Mesenchymal stem cell (in vitro differentiated cells and primary cell): Measurements from ENCODE around the gene TRNT1.

Experiments
- DNase-seq: peaks from one replicate; pipeline ENCODE4 v3.0.0-alpha.2; 2013
- H2AFZ ChIP-seq: one replicate; pipeline ENCODE4 v1.6.1; 2013; ENCODE audit warnings: low read depth, mild to moderate bottlenecking, control low read depth, inconsistent platforms, low read length, moderate library complexity
- H2AK5ac ChIP-seq: 2 replicates; pipeline ENCODE4 v1.6.1; 2013; ENCODE audit warnings: low read length, moderate library complexity, mild to moderate bottlenecking, inconsistent platforms; ENCODE audit not compliant: severe bottlenecking
- H2BK120ac ChIP-seq: one replicate; pipeline ENCODE4 v1.6.1; 2013; ENCODE audit warnings: low read depth, mild to moderate bottlenecking, inconsistent platforms, low read length, moderate library complexity
- H2BK12ac ChIP-seq, 2 experiments: one replicate each; pipeline ENCODE4 v1.6.1; 2013; ENCODE audit warnings: inconsistent platforms in 2 of 2, low read length in 2 of 2, mild to moderate bottlenecking in 2 of 2, moderate library complexity in 2 of 2, control low read depth in 1 of 2
- H2BK15ac ChIP-seq: one replicate; pipeline ENCODE4 v1.6.1; 2013; ENCODE audit warnings: mild to moderate bottlenecking, low read depth, inconsistent platforms; ENCODE audit not compliant: poor library complexity, severe bottlenecking
- H2BK5ac ChIP-seq: 2 replicates; pipeline ENCODE4 v1.6.1; 2013; ENCODE audit warnings: low read depth, mild to moderate bottlenecking, low read length, control low read depth, inconsistent platforms; ENCODE audit not compliant: poor library complexity, severe bottlenecking
- H3K14ac ChIP-seq, 2 experiments: one replicate each; pipeline ENCODE4 v1.6.1; 2013; ENCODE audit warnings: inconsistent platforms in 2 of 2, low read length in 2 of 2, control low read depth in 1 of 2, mild to moderate bottlenecking in 1 of 2, moderate library complexity in 1 of 2
- H3K18ac ChIP-seq, 2 experiments: one replicate each; pipeline ENCODE4 v1.6.1; 2013; ENCODE audit warnings: inconsistent platforms in 2 of 2, low read length in 2 of 2, control low read depth in 1 of 2, low read depth in 1 of 2, mild to moderate bottlenecking in 1 of 2
- H3K23ac ChIP-seq, 2 experiments: one replicate each; pipeline ENCODE4 v1.6.1; 2013; ENCODE audit warnings: inconsistent platforms in 2 of 2, low read length in 2 of 2, mild to moderate bottlenecking in 2 of 2, moderate library complexity in 2 of 2, control low read depth in 1 of 2
- H3K27ac ChIP-seq: 2 replicates; pipeline ENCODE4 v1.5.1; 2013; ENCODE audit warnings: mild to moderate bottlenecking, moderate library complexity, low read length, control low read depth, inconsistent platforms; ENCODE audit not compliant: poor library complexity, severe bottlenecking
- H3K27me3 ChIP-seq, 2 experiments: 2 replicates each; pipeline versions ENCODE4 v1.6.1 to v1.7.0; 2013; ENCODE audit warnings: low read length in 2 of 2, mild to moderate bottlenecking in 2 of 2, moderate library complexity in 2 of 2, control low read depth in 1 of 2, inconsistent platforms in 1 of 2; ENCODE audit not compliant: control insufficient read depth in 1 of 2, insufficient read depth in 1 of 2
- H3K36me3 ChIP-seq, 2 experiments: 2 replicates each; pipeline versions ENCODE4 v1.6.1 to v1.7.0; 2013; ENCODE audit warnings: low read length in 2 of 2, control low read depth in 1 of 2, inconsistent platforms in 1 of 2, low read depth in 1 of 2, mild to moderate bottlenecking in 1 of 2; ENCODE audit not compliant: insufficient read depth in 2 of 2, control insufficient read depth in 1 of 2
- H3K4ac ChIP-seq, 2 experiments: one replicate each; pipeline ENCODE4 v1.6.1; 2013; ENCODE audit warnings: inconsistent platforms in 2 of 2, low read length in 2 of 2, mild to moderate bottlenecking in 2 of 2, moderate library complexity in 2 of 2, control low read depth in 1 of 2, low read depth in 1 of 2
- H3K4me1 ChIP-seq: 2 replicates; pipeline ENCODE4 v1.6.1; 2013; ENCODE audit warnings: low read depth, low read length, control low read depth; ENCODE audit not compliant: control insufficient read depth, insufficient read depth
- H3K4me2 ChIP-seq: 2 replicates; pipeline ENCODE4 v1.6.1; 2013; ENCODE audit warnings: low read length, mild to moderate bottlenecking, inconsistent platforms; ENCODE audit not compliant: poor library complexity, severe bottlenecking
- H3K4me3 ChIP-seq, 2 experiments: 2 replicates each; pipeline versions ENCODE4 v1.5.1 to v1.7.0; 2013; ENCODE audit warnings: low read length in 2 of 2, mild to moderate bottlenecking in 2 of 2, control low read depth in 1 of 2, low read depth in 1 of 2; ENCODE audit not compliant: insufficient read depth in 1 of 2
- H3K79me1 ChIP-seq: replicated peaks from 2 replicates; pipeline ENCODE4 v1.6.1; 2013; ENCODE audit warnings: mild to moderate bottlenecking, control low read depth, low read length, inconsistent platforms; ENCODE audit not compliant: poor library complexity, severe bottlenecking
- H3K9ac ChIP-seq: 2 replicates; pipeline ENCODE4 v1.7.0; 2013; ENCODE audit warnings: mild to moderate bottlenecking, low read length, moderate library complexity
- H3K9me3 ChIP-seq: 2 replicates; pipeline ENCODE4 v1.7.0; 2013; ENCODE audit warnings: mild to moderate bottlenecking, low read length; ENCODE audit not compliant: control insufficient read depth
- H4K8ac ChIP-seq: one replicate; pipeline ENCODE4 v1.6.1; 2013; ENCODE audit warnings: inconsistent platforms, mild to moderate bottlenecking, low read length, moderate library complexity
- H4K91ac ChIP-seq: one replicate; pipeline ENCODE4 v1.6.1; 2013; ENCODE audit warnings: mild to moderate bottlenecking, low read length, inconsistent platforms
- WGBS: methylation state at CpG from one replicate; pipeline ENCODE4 v1.1.7; 2013; ENCODE audit warnings: mixed read lengths; 5-methylcytosine and 5-hydroxymethylcytosine counted together

The TRNT1 gene

GRCh38 chr3:3149560-3149959 is 22.8 kb downstream of the TRNT1 start:
- Histone ChIP-seq H3K23ac (no peak overlapping the region), H3K27me3 (no peaks in the 10 kb centered on the region), H4K8ac (no peak overlapping the region), H3K14ac (no peak overlapping the region), H4K91ac (no peak overlapping the region), H3K9ac (peak overlapping the region; percentile 3), H3K9me3 (no peaks in the 10 kb centered on the region), H3K27ac (no peak overlapping the region), H2BK5ac (no peak overlapping the region), H3K4ac (no peak overlapping the region), H3K79me1 (peaks cover 1% of the 10 kb centered on the region), H2BK120ac (no peak overlapping the region), H2BK15ac (no peak overlapping the region), H3K18ac (no peak overlapping the region), H3K4me3 (no peak overlapping the region), H3K4me1 (no peaks in the 10 kb centered on the region), H2AFZ (no peak overlapping the region), H2AK5ac (no peak overlapping the region), H3K4me2 (no peak overlapping the region), H2BK12ac (no peak overlapping the region), H3K36me3 (peaks cover 8 to 98% of the 10 kb centered on the region in 2 experiments)
- no peak for DNase-seq
- WGBS: no CpG with 5 or more reads among the region's 1 CpG

- Histone ChIP-seq H3K23ac (no peak overlapping the region), H3K14ac (no peak overlapping the region), H3K36me3 (peaks cover 7 to 99% of the 10 kb centered on the region in 2 experiments), H3K9ac (no peak overlapping the region), H3K4me2 (no peak overlapping the region), H3K4me3 (no peak overlapping the region), H2BK12ac (no peak overlapping the region), H3K18ac (no peak overlapping the region), H4K91ac (no peak overlapping the region), H2BK15ac (no peak overlapping the region), H3K9me3 (no peaks in the 10 kb centered on the region), H3K27me3 (no peaks in the 10 kb centered on the region), H2AK5ac (no peak overlapping the region), H4K8ac (no peak overlapping the region), H2BK5ac (no peak overlapping the region), H2BK120ac (no peak overlapping the region), H3K4ac (no peak overlapping the region), H2AFZ (no peak overlapping the region), H3K79me1 (peaks cover 5% of the 10 kb centered on the region), H3K27ac (no peak overlapping the region), H3K4me1 (no peaks in the 10 kb centered on the region)
- no peak for DNase-seq
- WGBS: 100% methylated on average over 1 of the region's 1 CpG
Measured at GRCh38 chr3:3151513-3151912, 24.8 kb downstream of the TRNT1 start.

- peaks cover 7 to 99% of the 10 kb centered on the region in 2 experiments for H3K36me3 ChIP-seq
- no peak overlapping the region for H3K9ac ChIP-seq
- DNase-seq: no peak
- H3K9me3 ChIP-seq: no peaks in the 10 kb centered on the region
- H3K4me3 ChIP-seq: no peak overlapping the region
- 93% methylated on average over 5 of the region's 5 CpGs for WGBS
- H4K91ac ChIP-seq: no peak overlapping the region
- no peak overlapping the region for H3K27ac ChIP-seq
- H2AFZ ChIP-seq: no peak overlapping the region
- H3K4me2 ChIP-seq: no peak overlapping the region
- H2BK5ac ChIP-seq: no peak overlapping the region
- H4K8ac ChIP-seq: no peak overlapping the region
- no peak overlapping the region for H3K23ac ChIP-seq
- no peaks in the 10 kb centered on the region for H3K4me1 ChIP-seq
- H3K4ac ChIP-seq: peak overlapping the region in 1 of 2 experiments; percentile 26
- H2BK120ac ChIP-seq: no peak overlapping the region
- no peak overlapping the region for H2BK12ac ChIP-seq
- H2AK5ac ChIP-seq: no peak overlapping the region
- H3K14ac ChIP-seq: no peak overlapping the region
- no peak overlapping the region for H2BK15ac ChIP-seq
- H3K18ac ChIP-seq: no peak overlapping the region
- H3K79me1 ChIP-seq: peaks cover 8% of the 10 kb centered on the region
- no peaks in the 10 kb centered on the region for H3K27me3 ChIP-seq
Measured at GRCh38 chr3:3154879-3155610, 28.3 kb downstream of the TRNT1 start.

- H2BK15ac ChIP-seq: no peak overlapping the region
- no peak overlapping the region for H3K4me2 ChIP-seq
- no peak overlapping the region for H2AK5ac ChIP-seq
- H3K4me3 ChIP-seq: no peak overlapping the region
- H4K8ac ChIP-seq: no peak overlapping the region
- no peaks in the 10 kb centered on the region for H3K4me1 ChIP-seq
- H3K23ac ChIP-seq: no peak overlapping the region
- no peak overlapping the region for H3K14ac ChIP-seq
- H3K27ac ChIP-seq: no peak overlapping the region
- H3K36me3 ChIP-seq: peaks cover 3 to 94% of the 10 kb centered on the region in 2 experiments
- no peak overlapping the region for H3K4ac ChIP-seq
- H3K27me3 ChIP-seq: no peaks in the 10 kb centered on the region
- peaks cover 7% of the 10 kb centered on the region for H3K79me1 ChIP-seq
- no peak for DNase-seq
- no peak overlapping the region for H3K9ac ChIP-seq
- no peak overlapping the region for H2BK5ac ChIP-seq
- no peak overlapping the region for H4K91ac ChIP-seq
- no peak overlapping the region for H2BK120ac ChIP-seq
- 96% methylated on average over 5 of the region's 8 CpGs for WGBS
- H2AFZ ChIP-seq: no peak overlapping the region
- no peak overlapping the region for H2BK12ac ChIP-seq
- H3K9me3 ChIP-seq: no peaks in the 10 kb centered on the region
- H3K18ac ChIP-seq: no peak overlapping the region
Measured at GRCh38 chr3:3157484-3157883, 30.7 kb downstream of the TRNT1 start.
